HEK293T (cell line): Measurements from ENCODE around the gene PTPN3.

Experiments
- CTCF ChIA-PET: fragments of 350-600 bp; formaldehyde crosslinking; extraction: SDS; loops from one replicate; lab custom pipeline; 2021; ENCODE audit warnings: antibody characterized with exemption, inconsistent platforms; lab: Yijun Ruan, JAX
- POLR2A ChIA-PET: fragments of 350-600 bp; formaldehyde crosslinking; extraction: SDS; loops from one replicate; lab custom pipeline; 2020; ENCODE audit warnings: antibody characterized with exemption, inconsistent platforms; lab: Yijun Ruan, JAX
- DNase-seq: peaks from one replicate; pipeline ENCODE4 v3.0.0; 2012; ENCODE audit warnings: mixed read lengths; ENCODE audit errors: extremely low spot score
- ARNT ChIP-seq: fragments of 450-650 bp; IDR thresholded peaks from 2 replicates; pipeline ENCODE4 v1.6.1; 2017; ENCODE audit warnings: mild to moderate bottlenecking
- BHLHE40 ChIP-seq: fragments of 450-650 bp; IDR thresholded peaks from 2 replicates; pipeline ENCODE4 v1.6.1; 2016; ENCODE audit warnings: mild to moderate bottlenecking, moderate library complexity, borderline replicate concordance
- CTBP1 ChIP-seq: fragments of 450-650 bp; IDR thresholded peaks from 2 replicates; pipeline ENCODE4 v1.6.1; 2016; ENCODE audit warnings: borderline replicate concordance
- ELF4 ChIP-seq: fragments of 450-650 bp; IDR thresholded peaks from 2 replicates; pipeline ENCODE4 v1.6.1; 2017; ENCODE audit warnings: antibody characterized with exemption
- FOXA1 ChIP-seq: fragments of 450-650 bp; IDR thresholded peaks from 2 replicates; pipeline ENCODE4 v1.6.1; 2016; ENCODE audit warnings: mild to moderate bottlenecking
- FOXK2 ChIP-seq: fragments of 450-650 bp; IDR thresholded peaks from 2 replicates; pipeline ENCODE4 v1.6.1; 2016; ENCODE audit warnings: mild to moderate bottlenecking
- FOXM1 ChIP-seq: fragments of 450-650 bp; IDR thresholded peaks from 2 replicates; pipeline ENCODE4 v1.6.1; 2017; ENCODE audit warnings: mild to moderate bottlenecking, borderline replicate concordance
- HDGF ChIP-seq: fragments of 450-650 bp; IDR thresholded peaks from 2 replicates; pipeline ENCODE4 v1.6.1; 2017; ENCODE audit warnings: antibody characterized with exemption, borderline replicate concordance
- L3MBTL2 ChIP-seq: fragments of 450-650 bp; conservative IDR thresholded peaks from 2 replicates; pipeline ENCODE4 v1.6.1; 2016; ENCODE audit warnings: mild to moderate bottlenecking
- LEF1 ChIP-seq: fragments of 450-650 bp; IDR thresholded peaks from 2 replicates; pipeline ENCODE4 v1.6.1; 2017; ENCODE audit warnings: mild to moderate bottlenecking, borderline replicate concordance
- NFRKB ChIP-seq: fragments of 450-650 bp; IDR thresholded peaks from 2 replicates; pipeline ENCODE4 v1.6.1; 2016; ENCODE audit warnings: mild to moderate bottlenecking, moderate library complexity
- SP1 ChIP-seq: fragments of 450-650 bp; IDR thresholded peaks from 2 replicates; pipeline ENCODE4 v1.6.1; 2017
- SUZ12 ChIP-seq: fragments of 450-650 bp; IDR thresholded peaks from 2 replicates; pipeline ENCODE4 v1.6.1; 2016; ENCODE audit warnings: mild to moderate bottlenecking
- TARDBP ChIP-seq: fragments of 450-650 bp; IDR thresholded peaks from 2 replicates; pipeline ENCODE4 v1.6.1; 2016
- ZNF384 ChIP-seq: fragments of 450-650 bp; IDR thresholded peaks from 2 replicates; pipeline ENCODE4 v1.6.1; 2016
- TF ChIP-seq, protein P1 (sequence below): fragments of 450-650 bp; IDR thresholded peaks from 2 replicates; pipeline ENCODE4 v1.6.1; 2016

PTPN3 gene

DNA sequence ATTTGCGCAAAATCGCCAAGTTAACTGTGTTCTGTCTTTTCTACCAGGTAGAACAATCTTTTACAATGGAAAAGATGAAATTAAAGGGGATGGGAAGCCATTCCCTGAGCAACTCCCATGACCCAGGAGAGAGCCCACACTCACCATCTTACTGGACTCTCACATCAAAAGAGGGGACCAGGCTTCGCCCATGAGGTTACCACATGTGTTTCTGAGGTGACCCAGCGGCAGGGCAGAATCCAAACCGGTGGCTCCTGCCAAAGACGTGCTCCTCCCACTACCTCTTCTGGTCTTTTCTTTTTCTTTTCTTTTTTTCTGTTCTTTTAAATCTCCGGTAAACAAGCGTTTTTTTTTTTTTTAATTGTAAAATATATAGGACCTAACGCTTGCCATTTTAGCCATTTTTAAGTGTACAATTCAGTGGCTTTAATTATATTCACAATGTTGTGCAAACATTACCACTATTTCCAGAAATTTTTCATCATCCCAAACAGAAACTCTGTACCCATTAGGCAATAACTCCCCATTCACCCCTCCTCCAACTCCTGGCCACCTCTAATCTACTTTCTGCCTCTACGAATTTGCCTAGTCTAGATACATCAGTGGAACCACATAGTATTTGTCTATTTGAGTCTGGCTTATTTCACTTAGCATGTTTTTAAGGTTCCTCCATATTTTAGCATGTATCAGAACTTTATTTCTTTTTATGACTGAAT, 19.3 kb downstream of the PTPN3 start:
- DNase-seq = no peak
- TF ChIP-seq L3MBTL2 = no peak
- TF ChIP-seq FOXK2 = no peak
- no peak for TF ChIP-seq BHLHE40
- TF ChIP-seq TARDBP = no peak
- TF ChIP-seq, protein P1, sequence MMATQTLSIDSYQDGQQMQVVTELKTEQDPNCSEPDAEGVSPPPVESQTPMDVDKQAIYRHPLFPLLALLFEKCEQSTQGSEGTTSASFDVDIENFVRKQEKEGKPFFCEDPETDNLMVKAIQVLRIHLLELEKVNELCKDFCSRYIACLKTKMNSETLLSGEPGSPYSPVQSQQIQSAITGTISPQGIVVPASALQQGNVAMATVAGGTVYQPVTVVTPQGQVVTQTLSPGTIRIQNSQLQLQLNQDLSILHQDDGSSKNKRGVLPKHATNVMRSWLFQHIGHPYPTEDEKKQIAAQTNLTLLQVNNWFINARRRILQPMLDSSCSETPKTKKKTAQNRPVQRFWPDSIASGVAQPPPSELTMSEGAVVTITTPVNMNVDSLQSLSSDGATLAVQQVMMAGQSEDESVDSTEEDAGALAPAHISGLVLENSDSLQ = no peak
- no peak for TF ChIP-seq SUZ12
- no peak for TF ChIP-seq SP1
- TF ChIP-seq ZNF384 = no peak
- no peak for TF ChIP-seq ARNT
- TF ChIP-seq FOXM1 = no peak
- TF ChIP-seq NFRKB = no peak
- POLR2A ChIA-PET = interaction anchor here (1.6 kb wide), 1 partner anchor 20 kb away, joined by 5 read pairs; the partner anchor contains the start of gene PTPN3
- CTCF ChIA-PET = no interaction called here

DNA sequence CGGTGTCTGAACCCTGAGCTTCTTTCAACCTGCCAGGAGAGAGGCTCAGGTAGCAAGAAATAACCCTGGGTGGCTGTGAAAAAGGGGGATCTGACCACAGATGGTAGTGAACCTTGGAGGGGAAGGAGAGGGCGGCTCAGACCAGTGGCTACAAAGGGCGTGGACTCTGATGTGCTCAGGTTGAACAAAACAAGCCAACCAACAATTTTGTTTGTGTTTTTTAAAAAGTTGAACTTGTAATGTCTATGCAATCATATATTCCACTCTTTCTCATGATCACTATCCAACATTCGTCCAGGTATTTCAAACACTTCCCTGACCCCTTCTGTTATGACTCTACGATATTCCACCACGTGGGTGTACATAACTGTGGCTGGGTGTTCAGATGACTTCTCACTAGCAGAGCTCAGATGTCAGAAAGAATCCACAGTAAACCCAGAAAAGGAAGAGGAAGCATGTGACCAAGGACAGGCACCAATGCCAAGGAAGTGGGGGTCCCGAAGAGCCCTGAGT, 20.0 kb downstream of the PTPN3 start:
- no peak for DNase-seq
- TF ChIP-seq FOXK2 (no peak), TARDBP (no peak), ELF4 (no peak), CTBP1 (no peak), L3MBTL2 (no peak), LEF1 (no peak), HDGF (no peak), ARNT (no peak), BHLHE40 (no peak), FOXM1 (no peak), SP1 (no peak), SUZ12 (no peak), NFRKB (no peak)
- TF ChIP-seq, protein P1 = no peak
- CTCF ChIA-PET = no interaction called here
- POLR2A ChIA-PET = no interaction called here

DNA sequence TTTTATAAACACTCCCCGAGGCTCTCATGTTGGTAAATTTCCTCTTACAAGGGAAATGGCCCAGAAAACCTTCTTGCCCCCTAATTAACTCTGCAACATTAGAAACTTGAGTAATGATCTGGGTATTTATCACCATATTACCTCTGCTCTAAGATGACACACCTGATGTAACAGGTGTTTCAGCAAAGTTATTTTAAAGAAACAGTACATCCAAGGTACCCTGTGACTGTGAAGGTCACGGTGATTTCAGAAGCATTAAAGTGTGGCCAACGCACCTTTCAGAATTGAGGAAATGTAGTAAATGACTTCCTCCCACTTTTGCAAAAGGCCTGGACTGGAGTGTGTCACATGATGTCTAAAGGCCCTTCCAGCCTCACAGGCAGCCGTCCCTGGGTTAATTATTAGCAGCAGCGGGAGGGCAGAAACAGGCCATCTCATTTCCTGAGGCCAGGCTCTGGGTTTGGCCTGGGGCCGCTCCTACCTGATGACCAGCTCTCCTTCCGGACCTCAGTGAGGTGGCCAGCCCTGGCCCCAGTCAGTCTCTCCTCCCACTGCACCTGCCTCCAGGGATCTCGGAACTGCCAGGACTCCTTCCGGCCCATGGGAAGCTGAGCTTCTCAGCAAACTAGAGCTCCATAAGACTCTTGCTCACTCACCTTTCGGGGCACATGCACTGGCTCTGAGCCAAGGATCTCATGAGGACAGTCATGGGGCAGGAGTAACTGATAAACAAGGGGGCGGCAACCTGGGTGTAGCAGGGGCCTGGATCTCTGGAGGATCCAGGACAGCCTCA, 20.7 kb downstream of the PTPN3 start:
- DNase-seq = no peak
- ChIA-PET CTCF (no interaction called here), POLR2A (no interaction called here)
- TF ChIP-seq BHLHE40 (no peak), ARNT (no peak), LEF1 (no peak), FOXK2 (no peak), HDGF (no peak), SP1 (no peak), CTBP1 (no peak)

DNA sequence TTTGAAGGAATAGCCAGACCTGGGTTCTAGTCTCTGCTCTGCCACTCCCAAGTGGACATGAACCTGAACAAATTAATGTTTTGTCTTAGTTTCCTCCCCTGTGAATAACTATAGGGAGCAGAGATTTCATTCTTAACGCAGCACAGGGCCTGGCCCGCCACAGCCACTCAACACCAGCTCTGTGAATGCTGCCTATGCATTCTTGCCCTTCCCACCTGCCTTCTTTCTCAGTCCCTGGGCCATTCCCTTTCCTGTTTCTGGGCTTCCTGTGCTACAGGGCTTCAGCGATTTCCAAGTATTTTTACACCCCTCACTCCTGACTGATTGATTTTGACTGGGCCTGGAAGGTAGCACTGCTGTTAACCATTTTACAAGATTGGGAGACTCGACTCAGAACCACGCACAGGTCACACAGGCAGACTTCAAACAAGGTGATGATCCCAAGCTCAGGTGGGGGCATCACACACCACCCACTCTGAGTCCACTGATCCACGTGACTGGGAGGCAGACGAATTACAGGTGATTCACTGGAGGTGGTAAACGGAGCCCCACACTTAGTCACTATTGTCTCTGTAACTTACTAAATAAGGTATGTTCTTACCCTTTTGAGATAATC, 21.4 kb downstream of the PTPN3 start:
- no peak for DNase-seq
- CTCF ChIA-PET = no interaction called here
- POLR2A ChIA-PET = no interaction called here
- TF ChIP-seq FOXM1 (no peak), SP1 (no peak), HDGF (no peak), BHLHE40 (no peak), ARNT (no peak), L3MBTL2 (no peak), TARDBP (no peak), FOXK2 (no peak), NFRKB (no peak), ELF4 (no peak), SUZ12 (no peak)
- TF ChIP-seq, protein P1 = no peak

DNA sequence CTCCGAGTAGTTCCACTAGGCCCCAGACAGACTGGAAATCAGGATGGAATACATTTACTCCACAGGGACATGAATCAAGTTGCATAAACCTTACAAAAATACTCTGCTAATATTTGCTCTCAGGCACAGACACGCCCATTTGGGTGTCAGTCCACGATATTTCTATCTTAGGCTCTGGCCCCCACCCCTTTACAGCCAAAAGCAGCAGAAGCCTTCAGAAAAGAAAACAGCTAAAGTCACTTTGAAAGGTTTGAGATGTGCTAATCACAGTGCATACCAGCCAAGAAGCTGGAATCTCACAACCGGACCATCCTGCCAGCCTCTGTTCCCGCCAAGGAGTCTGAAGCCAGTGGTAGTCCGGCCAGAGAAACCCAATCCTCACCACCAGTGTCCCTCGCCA, 22.6 kb downstream of the PTPN3 start:
- no peak for DNase-seq
- CTCF ChIA-PET = interaction anchor here (1.2 kb wide), 1 partner anchor 11 kb away, joined by 3 read pairs; no protein-coding TSS in a partner anchor
- no peak for TF ChIP-seq ELF4
- TF ChIP-seq SP1 = no peak
- TF ChIP-seq TARDBP = no peak
- no peak for TF ChIP-seq FOXA1
- TF ChIP-seq LEF1 = no peak
- no peak for TF ChIP-seq BHLHE40
- no peak for TF ChIP-seq HDGF
- no peak for TF ChIP-seq SUZ12
- TF ChIP-seq ZNF384 = no peak
- TF ChIP-seq FOXK2 = no peak
- no peak for TF ChIP-seq NFRKB
- TF ChIP-seq, protein P1 = no peak
- TF ChIP-seq CTBP1 = no peak
- TF ChIP-seq L3MBTL2 = no peak
- no peak for TF ChIP-seq ARNT
- no peak for TF ChIP-seq FOXM1
- POLR2A ChIA-PET = no interaction called here
